ENCODE data around the gene HOXD4. TPM values are rescaled to one million over a fixed set of nuclear protein-coding genes. Genes with fewer than 3 reads are reported as not detected.

Gene HOXD4
- not detected in 2 replicates for total RNA-seq

DNA sequence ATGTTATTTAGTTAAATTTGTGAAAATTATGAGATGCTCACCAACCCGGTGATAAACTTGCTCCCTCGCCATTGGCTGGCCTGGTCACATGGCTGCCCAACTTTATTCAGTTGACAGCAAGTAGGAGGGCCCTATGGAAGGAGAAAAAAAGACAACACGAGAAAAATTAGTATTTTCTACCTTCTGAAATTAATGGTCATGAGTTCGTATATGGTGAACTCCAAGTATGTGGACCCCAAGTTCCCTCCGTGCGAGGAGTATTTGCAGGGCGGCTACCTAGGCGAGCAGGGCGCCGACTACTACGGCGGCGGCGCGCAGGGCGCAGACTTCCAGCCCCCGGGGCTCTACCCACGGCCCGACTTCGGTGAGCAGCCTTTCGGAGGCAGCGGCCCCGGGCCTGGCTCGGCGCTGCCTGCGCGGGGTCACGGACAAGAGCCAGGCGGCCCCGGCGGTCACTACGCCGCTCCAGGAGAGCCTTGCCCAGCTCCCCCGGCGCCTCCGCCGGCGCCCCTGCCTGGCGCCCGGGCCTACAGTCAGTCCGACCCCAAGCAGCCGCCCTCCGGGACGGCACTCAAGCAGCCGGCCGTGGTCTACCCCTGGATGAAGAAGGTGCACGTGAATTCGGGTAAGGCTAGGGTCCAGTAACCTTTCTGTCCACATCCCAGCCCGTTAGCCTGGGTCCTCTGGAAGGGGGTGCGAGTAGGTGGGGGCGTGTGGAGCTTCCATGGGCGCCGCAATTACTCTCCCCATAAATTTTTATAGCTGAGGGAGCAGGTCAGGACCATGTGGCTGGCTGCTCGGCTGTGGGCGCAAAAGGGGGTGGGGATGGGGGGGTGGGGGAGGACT is at the start of gene HOXD4:
Gene HOXD4, plus strand, starts transcription at position 109 of the 846 bp plus-strand sequence. Its CDS starts 84 bp downstream, at position 193.

DNA sequence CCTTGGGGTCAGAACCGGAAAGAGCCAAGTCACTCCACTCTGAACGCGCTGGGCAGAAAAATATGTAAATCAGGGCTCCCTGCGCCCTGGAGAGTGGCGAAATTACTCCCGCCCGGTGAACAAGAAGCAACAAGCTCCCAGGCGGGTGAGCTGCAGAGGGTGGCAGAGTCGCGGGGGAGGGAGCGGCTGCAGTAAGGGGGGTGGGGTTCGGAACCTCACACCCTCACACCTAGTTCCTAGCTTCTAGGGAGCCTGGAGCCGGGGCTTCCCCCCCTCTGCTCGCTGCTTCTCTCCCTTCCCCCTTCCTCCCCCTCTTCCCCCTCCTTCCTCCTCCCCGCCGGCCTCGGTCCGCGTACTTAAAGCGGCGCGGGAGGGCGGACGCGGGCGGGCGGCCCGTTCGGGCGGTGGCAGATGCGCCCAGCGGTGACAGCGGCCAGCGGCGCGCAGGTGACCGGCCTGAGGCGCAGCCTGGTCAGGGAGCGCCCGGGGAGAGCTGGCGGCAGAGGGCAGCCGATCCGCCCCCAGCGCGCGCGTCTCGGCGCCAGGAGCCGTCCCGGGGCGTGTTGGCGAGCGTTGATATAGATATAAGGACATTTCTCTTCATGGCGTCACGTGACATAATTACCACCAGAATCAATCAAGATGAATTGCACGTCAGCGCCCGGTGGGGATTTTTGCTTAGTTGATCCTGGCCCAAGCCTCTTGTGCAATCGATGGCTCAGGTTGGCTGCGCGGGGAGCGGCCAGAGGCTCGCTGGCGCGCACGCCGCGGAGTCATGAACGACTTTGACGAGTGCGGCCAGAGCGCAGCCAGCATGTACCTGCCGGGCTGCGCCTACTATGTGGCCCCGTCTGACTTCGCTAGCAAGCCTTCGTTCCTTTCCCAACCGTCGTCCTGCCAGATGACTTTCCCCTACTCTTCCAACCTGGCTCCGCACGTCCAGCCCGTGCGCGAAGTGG is 44.5 kb upstream of the HOXD4 start, which contains the start of gene HOXD11:
Gene HOXD11, plus strand, starts transcription at position 700 of the 959 bp plus-strand sequence. Its CDS starts 76 bp downstream, at position 776.

DNA sequence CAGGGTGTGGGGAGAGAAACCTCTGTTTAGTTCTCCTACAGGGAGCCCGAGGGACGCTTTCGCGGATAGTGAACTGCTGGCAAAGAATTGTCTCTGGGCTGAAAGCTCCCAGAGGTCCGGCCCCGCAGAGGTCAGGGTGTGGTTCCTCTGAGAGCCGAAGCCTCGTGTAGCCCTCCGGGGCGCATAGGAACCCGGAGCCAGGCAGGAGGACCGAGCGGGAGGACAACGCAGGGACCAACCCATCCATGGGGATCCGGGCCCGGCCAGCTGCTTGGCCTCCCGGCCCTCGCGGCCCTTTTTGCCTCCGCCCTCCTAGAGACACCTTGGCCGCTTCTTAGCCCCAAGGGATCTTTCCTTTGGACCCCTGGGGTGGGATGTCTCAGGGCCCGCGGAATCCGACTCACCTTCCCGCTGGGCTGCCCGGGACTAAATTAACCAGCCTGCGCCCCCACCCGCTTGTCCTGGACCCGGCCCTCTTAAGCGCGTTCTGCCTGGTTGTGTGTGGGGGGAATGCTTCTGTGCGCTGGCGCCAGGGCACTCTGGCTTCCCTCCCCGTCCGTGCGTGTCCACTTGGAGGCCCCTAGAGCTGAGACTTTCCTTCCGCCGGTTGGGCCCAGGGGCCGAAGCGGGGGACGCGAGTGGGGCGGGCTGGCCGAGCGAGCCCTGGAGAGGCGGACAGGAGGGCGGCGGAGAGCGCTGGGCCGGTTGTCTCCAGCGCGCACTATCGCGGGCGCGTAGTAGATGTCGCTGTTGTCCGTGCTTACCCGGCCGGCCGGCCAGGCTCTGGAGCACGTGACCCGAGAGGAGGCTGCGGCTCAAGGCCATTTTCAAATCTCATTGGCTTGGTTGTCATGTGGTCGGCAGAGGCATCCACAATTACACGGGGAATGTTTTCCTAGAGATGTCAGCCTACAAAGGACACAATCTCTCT is 35.2 kb upstream of the HOXD4 start, which contains the start of gene HOXD10:
Gene HOXD10, plus strand, starts transcription at position 896 of the 931 bp plus-strand sequence. CDS start 56 bp downstream, outside the sequence.

DNA sequence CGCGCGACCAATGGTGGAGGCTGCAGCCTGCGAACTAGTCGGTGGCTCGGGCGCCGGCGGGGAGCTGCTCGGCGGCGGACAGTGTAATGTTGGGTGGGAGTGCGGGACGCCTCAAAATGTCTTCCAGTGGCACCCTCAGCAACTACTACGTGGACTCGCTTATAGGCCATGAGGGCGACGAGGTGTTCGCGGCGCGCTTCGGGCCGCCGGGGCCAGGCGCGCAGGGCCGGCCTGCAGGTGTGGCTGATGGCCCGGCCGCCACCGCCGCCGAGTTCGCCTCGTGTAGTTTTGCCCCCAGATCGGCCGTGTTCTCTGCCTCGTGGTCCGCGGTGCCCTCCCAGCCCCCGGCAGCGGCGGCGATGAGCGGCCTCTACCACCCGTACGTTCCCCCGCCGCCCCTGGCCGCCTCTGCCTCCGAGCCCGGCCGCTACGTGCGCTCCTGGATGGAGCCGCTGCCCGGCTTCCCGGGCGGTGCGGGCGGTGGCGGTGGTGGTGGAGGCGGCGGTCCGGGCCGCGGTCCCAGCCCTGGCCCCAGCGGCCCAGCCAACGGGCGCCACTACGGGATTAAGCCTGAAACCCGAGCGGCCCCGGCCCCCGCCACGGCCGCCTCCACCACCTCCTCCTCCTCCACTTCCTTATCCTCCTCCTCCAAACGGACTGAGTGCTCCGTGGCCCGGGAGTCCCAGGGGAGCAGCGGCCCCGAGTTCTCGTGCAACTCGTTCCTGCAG is 28.5 kb upstream of the HOXD4 start, which contains the start of gene HOXD9:
Gene HOXD9, plus strand, starts transcription at position 37 of the 728 bp plus-strand sequence. Its CDS starts 50 bp downstream, at position 87.

DNA sequence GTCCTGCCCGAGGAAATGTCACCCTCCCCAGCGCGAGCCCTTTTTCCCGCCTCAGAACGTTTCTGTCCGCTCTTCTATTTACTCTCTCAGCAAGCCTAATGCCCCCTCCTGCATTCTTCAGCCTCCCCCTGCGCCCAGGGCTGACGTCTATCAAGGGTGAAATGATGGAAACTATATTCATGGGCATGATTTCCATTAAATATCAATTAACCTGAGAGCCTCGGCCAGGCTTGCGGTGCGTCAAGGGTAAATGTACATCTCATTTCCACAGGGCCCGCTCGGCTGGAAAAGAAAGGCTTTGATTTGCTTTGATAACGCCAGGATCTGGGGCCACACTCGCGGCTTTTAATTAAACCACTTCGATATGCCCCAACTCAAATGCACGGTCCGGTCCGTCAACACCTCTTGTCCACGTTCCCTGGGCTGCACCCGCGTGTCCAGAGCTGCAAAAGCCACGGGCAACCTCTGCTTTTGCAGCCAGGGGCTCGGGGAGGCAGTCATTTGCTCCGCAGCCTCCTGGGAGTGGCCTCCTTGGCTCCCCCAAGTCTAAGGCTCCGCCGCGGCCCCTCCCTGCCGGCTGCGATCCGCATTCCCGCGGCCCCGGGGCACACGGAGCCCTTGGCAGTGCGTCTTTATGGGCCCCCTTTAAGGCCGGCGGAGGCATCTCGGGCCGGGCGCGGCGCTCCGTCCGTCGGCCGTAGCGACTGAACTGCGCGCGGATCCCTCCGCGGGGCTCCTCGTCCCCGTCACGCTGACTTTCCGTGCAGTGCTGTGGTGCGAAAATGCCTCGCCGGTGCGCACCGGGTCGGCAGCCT is 22.2 kb upstream of the HOXD4 start, which contains the start of gene HOXD8:
Gene HOXD8, plus strand, starts transcription at position 724 of the 815 bp plus-strand sequence. CDS start 662 bp downstream, outside the sequence.

DNA sequence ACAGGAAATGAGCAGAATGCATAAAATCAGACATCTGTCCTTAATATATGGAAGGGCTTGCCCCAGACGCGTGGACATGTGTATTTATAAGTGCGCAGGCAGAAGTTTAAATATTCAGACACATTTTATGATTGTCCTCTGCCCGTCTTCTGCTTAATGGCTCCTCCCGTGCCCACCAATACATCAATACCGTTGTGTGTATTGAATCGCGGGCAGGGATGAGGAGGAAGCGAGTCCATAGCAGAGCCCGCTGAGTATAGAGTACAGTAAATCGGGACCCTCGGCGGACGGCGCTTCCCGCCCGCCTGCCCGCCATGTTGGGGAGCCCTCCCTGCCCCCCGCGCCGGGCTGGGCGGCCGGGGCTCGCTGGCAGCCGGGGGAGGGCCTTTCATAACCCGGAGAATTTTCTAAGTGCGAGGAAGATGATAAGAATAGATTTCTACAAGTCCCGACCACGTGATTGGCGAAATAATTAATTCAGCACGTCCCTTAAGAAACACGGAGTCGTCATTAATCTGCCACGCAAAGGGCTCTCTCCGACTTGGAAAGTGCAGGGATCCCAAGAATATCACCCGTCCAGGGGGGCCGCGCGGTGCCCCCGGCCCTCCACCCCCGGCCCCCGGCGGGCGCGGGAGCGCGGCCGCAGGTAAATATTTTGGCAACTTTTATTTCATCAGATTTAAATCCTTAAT is 5.6 kb downstream of the HOXD4 start, which contains the start of gene HOXD3:
Gene HOXD3, plus strand, starts transcription at position 501 of the 692 bp plus-strand sequence. CDS start 11,808 bp downstream, outside the sequence.

DNA sequence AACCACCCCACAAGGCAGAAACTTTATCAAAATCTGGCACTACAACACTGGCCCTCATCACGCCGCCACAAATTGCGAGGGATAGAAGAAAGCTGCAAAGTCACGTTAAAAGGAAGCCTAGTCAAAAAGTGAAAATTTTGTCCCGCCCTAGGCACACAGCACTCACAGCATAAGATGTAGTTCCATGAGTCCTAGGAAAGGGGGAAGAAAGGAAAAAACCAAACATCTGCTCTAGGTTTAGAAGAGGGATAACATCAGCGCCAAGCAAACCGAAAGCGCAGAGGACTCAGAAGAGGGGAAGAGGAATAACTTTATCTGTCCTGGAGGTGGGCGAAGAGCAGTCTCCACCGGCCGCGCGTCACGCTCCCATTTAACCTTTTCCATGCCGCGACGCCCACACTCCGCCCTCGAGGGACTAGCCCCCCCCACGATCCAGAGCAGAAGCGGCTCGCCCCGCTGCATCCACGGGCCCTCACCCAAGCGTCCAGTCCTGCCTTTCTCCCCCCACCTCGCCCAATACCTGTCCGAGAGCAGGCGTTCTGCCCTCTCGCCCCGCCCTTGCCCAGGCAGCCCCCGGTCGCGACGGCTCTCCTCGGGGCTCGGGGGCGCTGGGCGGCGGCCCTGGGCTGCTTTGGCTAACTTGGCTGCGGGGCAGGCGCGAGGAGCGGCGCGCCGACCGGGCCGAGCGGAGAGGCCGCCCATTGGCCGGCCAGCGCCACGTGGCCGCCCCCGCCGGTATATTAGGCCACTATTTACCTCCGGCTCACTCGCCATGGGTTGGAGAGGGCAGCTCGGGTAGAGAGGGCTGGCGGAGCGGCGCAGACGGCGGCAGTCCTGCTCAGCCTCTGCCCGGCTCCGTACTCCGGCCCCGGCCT is 36.8 kb downstream of the HOXD4 start, which contains the start of gene HOXD1:
Gene HOXD1, plus strand, starts transcription at position 770 of the 875 bp plus-strand sequence. CDS start 134 bp downstream, outside the sequence.

Other genes with a start within 250 kb of the HOXD4 start
- gene LNPK, start 149.3 kb upstream of the HOXD4 start, total RNA-seq = 18.9 and 19.5 TPM in 2 replicates
- not detected in 2 replicates for gene EVX2, start 67.6 kb upstream of the HOXD4 start, total RNA-seq
- gene HOXD13, start 58.8 kb upstream of the HOXD4 start, total RNA-seq = not detected in 2 replicates
- not detected in 2 replicates for gene HOXD12, start 51.8 kb upstream of the HOXD4 start, total RNA-seq
- gene HOXD11, start 44.3 kb upstream of the HOXD4 start, total RNA-seq = not detected in 2 replicates
- not detected in 2 replicates for gene HOXD10, start 34.8 kb upstream of the HOXD4 start, total RNA-seq
- not detected in 2 replicates for gene HOXD9, start 28.8 kb upstream of the HOXD4 start, total RNA-seq
- not detected in 2 replicates for gene HOXD8, start 21.8 kb upstream of the HOXD4 start, total RNA-seq
- not detected in 2 replicates for gene HOXD3, start 5.8 kb downstream of the HOXD4 start, total RNA-seq
- not detected in 2 replicates for gene HOXD1, start 37.1 kb downstream of the HOXD4 start, total RNA-seq
- gene MTX2, start 117.9 kb downstream of the HOXD4 start, total RNA-seq = 47.7 and 49.8 TPM in 2 replicates